GM12892 (cell line): ENCODE measurements around the gene OVOL2.
"Not testable (repeated sequence)": the region's sequence is repeated elsewhere in the genome, so short reads cannot be mapped to it uniquely, and the experiment has no call there.

Experiments
- POLR2A ChIP-seq: IDR thresholded peaks from 2 replicates; pipeline ENCODE4 v1.6.1; 2011; ENCODE audit warnings: low read depth, low read length, control low read depth
- POLR2AphosphoS5 ChIP-seq: IDR thresholded peaks from 2 replicates; pipeline ENCODE4 v1.6.1; 2011; ENCODE audit warnings: low read depth, low read length, control low read depth

DNA sequence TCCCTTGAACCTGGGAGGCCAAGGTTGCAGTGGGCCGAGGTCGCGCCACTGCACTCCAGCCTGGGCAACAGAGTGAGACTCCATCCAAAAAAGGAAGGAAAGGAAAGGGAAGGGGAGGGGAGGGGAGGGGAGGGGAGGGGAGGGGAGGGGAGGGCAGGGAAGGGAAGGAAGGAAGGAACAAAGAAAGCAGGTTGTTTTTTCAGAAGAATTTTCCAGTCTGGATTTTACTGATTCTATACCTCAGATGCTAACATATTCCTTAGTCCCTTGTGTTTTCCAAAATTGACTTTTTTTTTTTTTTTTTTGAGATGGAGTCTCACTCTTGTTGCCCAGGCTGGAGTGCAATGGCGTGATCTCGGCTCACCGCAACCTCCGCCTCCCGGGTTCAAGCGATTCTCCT is 23.1 kb upstream of the OVOL2 start:
- TF ChIP-seq POLR2A, POLR2AphosphoS5: not testable (repeated sequence)
